ENCODE results near the gene STMN3. TPM values are rescaled to one million over a fixed set of nuclear protein-coding genes. Genes with fewer than 3 reads are reported as not detected.

The STMN3 gene
- total and polyA plus RNA-seq, 10 of the 15 experiments (the other 5 are each of a cell fraction or from before 2014, with no cell fraction given) = 0.09 to 3.6 (median 1.4) TPM; not detected in 1

DNA sequence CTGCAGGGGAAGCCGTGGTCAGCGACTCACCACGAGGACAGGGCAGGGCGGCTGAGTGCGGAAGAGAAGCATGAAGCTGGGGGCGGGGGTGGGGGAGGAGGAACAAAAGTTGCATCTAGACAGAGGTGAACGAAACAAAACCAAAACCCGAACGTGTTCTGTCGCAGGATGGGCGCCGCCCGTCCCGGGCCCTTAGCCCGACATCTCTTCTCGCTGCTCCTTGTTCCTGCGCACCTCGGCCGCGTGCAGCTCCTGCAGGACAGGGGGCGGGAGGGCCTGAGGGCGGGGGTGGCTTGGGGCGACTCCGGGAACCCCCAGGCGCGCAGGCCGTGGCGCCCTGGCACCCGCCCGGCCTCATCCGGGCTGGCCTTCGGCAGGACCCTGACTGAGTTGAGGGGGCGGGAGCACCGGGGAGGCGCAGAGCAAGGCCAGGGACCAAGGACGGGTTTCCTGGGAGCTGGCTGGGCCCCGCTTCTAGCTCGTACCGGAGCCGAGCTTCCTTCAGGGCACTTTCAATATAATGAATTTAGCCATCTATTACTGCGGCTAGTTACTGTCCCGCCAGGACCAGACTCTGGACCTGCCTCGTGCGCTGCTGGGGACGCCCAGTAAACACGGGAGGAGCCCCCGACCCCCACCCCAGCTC lies 12.0 kb downstream of the STMN3 start (continued):
- TF ChIP-seq MXI1 (IDR thresholded peaks at IDR 0.05; ENCODE audit: low read depth, low read length) (no peak), MEF2A (IDR thresholded peaks at IDR 0.05; ENCODE audit: insufficient read depth, low read depth, low read length) (no peak), PAX8 (IDR thresholded peaks at IDR 0.05) (no peak), POLR2AphosphoS5 (IDR thresholded peaks at IDR 0.05; ENCODE audit: low read length) (no peak), EED (IDR thresholded peaks at IDR 0.05; ENCODE audit: low read depth) (no peak), TCF7 (IDR thresholded peaks at IDR 0.05; ENCODE audit: borderline replicate concordance) (no peak), RB1 (IDR thresholded peaks at IDR 0.05; ENCODE audit: borderline replicate concordance) (no peak), LARP7 (IDR thresholded peaks at IDR 0.05) (peak; percentile 45; the same call in 1 of the 2 replicates), SIN3A (IDR thresholded peaks at IDR 0.05; ENCODE audit: low read depth, low read length) (no peak), SREBF1 (IDR thresholded peaks at IDR 0.05; ENCODE audit: low read length) (no peak), IKZF2 (IDR thresholded peaks at IDR 0.05) (0 out of 4 replicates have a peak, but pooled peaks of 1 of the 2 experiments have one; percentile 9), TCF12 (IDR thresholded peaks at IDR 0.05; ENCODE audit: low read depth, low read length) (no peak), SMAD5 (IDR thresholded peaks at IDR 0.05; ENCODE audit: low read depth) (no peak), CREM (IDR thresholded peaks at IDR 0.05; ENCODE audit: low read depth) (no peak), ZNF24 (IDR thresholded peaks at IDR 0.05) (no peak), BACH1 (IDR thresholded peaks at IDR 0.05; ENCODE audit: borderline replicate concordance) (no peak), SMAD1 (IDR thresholded peaks at IDR 0.05; ENCODE audit: low read depth, partially characterized antibody) (no peak), IKZF1 (conservative IDR thresholded peaks at IDR 0.05) (0 out of 2 replicates have a peak, but pooled peaks have one; percentile 6), JUND (IDR thresholded peaks at IDR 0.05; ENCODE audit: low read depth, low read length) (no peak), NFIC (IDR thresholded peaks at IDR 0.05; ENCODE audit: low read depth, low read length) (no peak), TAF1 (IDR thresholded peaks at IDR 0.05; ENCODE audit: borderline replicate concordance, low read depth, low read length) (0 out of 2 replicates have a peak, but pooled peaks have one; percentile 15)
- TF ChIP-seq, protein P1, sequence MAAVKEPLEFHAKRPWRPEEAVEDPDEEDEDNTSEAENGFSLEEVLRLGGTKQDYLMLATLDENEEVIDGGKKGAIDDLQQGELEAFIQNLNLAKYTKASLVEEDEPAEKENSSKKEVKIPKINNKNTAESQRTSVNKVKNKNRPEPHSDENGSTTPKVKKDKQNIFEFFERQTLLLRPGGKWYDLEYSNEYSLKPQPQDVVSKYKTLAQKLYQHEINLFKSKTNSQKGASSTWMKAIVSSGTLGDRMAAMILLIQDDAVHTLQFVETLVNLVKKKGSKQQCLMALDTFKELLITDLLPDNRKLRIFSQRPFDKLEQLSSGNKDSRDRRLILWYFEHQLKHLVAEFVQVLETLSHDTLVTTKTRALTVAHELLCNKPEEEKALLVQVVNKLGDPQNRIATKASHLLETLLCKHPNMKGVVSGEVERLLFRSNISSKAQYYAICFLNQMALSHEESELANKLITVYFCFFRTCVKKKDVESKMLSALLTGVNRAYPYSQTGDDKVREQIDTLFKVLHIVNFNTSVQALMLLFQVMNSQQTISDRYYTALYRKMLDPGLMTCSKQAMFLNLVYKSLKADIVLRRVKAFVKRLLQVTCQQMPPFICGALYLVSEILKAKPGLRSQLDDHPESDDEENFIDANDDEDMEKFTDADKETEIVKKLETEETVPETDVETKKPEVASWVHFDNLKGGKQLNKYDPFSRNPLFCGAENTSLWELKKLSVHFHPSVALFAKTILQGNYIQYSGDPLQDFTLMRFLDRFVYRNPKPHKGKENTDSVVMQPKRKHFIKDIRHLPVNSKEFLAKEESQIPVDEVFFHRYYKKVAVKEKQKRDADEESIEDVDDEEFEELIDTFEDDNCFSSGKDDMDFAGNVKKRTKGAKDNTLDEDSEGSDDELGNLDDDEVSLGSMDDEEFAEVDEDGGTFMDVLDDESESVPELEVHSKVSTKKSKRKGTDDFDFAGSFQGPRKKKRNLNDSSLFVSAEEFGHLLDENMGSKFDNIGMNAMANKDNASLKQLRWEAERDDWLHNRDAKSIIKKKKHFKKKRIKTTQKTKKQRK (IDR thresholded peaks at IDR 0.05; ENCODE audit: low read depth, low read length) = no peak
- TF ChIP-seq, protein P2, sequence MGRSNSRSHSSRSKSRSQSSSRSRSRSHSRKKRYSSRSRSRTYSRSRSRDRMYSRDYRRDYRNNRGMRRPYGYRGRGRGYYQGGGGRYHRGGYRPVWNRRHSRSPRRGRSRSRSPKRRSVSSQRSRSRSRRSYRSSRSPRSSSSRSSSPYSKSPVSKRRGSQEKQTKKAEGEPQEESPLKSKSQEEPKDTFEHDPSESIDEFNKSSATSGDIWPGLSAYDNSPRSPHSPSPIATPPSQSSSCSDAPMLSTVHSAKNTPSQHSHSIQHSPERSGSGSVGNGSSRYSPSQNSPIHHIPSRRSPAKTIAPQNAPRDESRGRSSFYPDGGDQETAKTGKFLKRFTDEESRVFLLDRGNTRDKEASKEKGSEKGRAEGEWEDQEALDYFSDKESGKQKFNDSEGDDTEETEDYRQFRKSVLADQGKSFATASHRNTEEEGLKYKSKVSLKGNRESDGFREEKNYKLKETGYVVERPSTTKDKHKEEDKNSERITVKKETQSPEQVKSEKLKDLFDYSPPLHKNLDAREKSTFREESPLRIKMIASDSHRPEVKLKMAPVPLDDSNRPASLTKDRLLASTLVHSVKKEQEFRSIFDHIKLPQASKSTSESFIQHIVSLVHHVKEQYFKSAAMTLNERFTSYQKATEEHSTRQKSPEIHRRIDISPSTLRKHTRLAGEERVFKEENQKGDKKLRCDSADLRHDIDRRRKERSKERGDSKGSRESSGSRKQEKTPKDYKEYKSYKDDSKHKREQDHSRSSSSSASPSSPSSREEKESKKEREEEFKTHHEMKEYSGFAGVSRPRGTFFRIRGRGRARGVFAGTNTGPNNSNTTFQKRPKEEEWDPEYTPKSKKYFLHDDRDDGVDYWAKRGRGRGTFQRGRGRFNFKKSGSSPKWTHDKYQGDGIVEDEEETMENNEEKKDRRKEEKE (IDR thresholded peaks at IDR 0.05) = no peak
- TF ChIP-seq, protein P3, sequence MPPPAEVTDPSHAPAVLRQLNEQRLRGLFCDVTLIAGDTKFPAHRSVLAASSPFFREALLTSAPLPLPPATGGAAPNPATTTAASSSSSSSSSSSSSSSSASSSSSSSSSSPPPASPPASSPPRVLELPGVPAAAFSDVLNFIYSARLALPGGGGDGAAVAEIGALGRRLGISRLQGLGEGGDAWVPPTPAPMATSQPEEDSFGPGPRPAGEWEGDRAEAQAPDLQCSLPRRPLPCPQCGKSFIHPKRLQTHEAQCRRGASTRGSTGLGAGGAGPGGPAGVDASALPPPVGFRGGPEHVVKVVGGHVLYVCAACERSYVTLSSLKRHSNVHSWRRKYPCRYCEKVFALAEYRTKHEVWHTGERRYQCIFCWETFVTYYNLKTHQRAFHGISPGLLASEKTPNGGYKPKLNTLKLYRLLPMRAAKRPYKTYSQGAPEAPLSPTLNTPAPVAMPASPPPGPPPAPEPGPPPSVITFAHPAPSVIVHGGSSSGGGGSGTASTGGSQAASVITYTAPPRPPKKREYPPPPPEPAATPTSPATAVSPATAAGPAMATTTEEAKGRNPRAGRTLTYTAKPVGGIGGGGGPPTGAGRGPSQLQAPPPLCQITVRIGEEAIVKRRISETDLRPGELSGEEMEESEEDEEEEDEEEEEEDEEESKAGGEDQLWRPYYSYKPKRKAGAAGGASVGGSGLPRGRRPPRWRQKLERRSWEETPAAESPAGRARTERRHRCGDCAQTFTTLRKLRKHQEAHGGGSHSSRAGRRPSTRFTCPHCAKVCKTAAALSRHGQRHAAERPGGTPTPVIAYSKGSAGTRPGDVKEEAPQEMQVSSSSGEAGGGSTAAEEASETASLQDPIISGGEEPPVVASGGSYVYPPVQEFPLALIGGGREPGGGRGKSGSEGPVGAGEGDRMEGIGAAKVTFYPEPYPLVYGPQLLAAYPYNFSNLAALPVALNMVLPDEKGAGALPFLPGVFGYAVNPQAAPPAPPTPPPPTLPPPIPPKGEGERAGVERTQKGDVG (CRISPR knock-in tag; IDR thresholded peaks at IDR 0.05) = no peak
